Sciatic nerve (tissue), 2 donors: Measurements from ENCODE around the gene RAI1. TPM values are rescaled to one million over a fixed set of nuclear protein-coding genes. Genes with fewer than 3 reads are reported as not detected.
A peak's percentile ranks its signal among the peaks of the same experiment; 100 is the strongest.

Experiments
- ATAC-seq: fragments of 200-7000 bp; cut with Tn5 transposase; one replicate; pipeline ENCODE4 v1.9.1; 2020; ENCODE audit warnings: mild to moderate bottlenecking, moderate library complexity
- DNase-seq: peaks from one replicate; pipeline ENCODE4 v3.0.0-alpha.2; 2020; ENCODE audit warnings: low spot score
- intact Hi-C: fragments of 100-400 bp; cut with DNase I; formaldehyde crosslinking; loops from one replicate; pipeline ENCODE4 v1.14.2; 2022
- total RNA-seq: library from RNA; stranded (reverse); fragmentation: NEBNext Ultra II Directional; extraction: Animal tissue kit (Norgen Biotek cat#: 25700); gene quantifications from one replicate; pipeline ENCODE4 v1.2.1, GENCODE V29; 2021
- donor health status: DM: no; HTN: no; CAD: no.
- donor health status: DM: no; HTN: no; CAD: no.

The RAI1 gene
- total RNA-seq, 1 donor from 2014 or later: 62.0 TPM

GRCh38 chr17:17766077-17766743 is 85.0 kb downstream of the RAI1 start:
- ATAC-seq (peak; percentile 76), DNase-seq (no peak)
- intact Hi-C loops: no loop called here

- intact Hi-C loops: no loop called here
- DNase-seq (no peak), ATAC-seq (no peak)
Measured at GRCh38 chr17:17766744-17767120, 85.5 kb downstream of the RAI1 start.

GRCh38 chr17:17767154-17767869 is 86.1 kb downstream of the RAI1 start:
- DNase-seq (no peak), ATAC-seq (no peak)
- intact Hi-C loops: no loop called here

GRCh38 chr17:17767887-17768418 is 86.7 kb downstream of the RAI1 start:
- intact Hi-C loops: no loop called here
- DNase-seq (no peak), ATAC-seq (no peak)

- DNase-seq (no peak), ATAC-seq (peak; percentile 6)
- intact Hi-C loops: no loop called here
Measured at GRCh38 chr17:17768424-17769088, 87.3 kb downstream of the RAI1 start.

GRCh38 chr17:17769869-17770631 is 88.8 kb downstream of the RAI1 start:
- no peak for ATAC-seq
- intact Hi-C loops: no loop called here
- DNase-seq: no peak

GRCh38 chr17:17770632-17771044 is 89.4 kb downstream of the RAI1 start:
- no peak for DNase-seq
- intact Hi-C loops: no loop called here
- no peak for ATAC-seq

GRCh38 chr17:17771498-17772201 is 90.4 kb downstream of the RAI1 start:
- intact Hi-C loops: no loop called here
- DNase-seq: no peak
- ATAC-seq: no peak

- DNase-seq (no peak), ATAC-seq (no peak)
- intact Hi-C loops: no loop called here
Measured at GRCh38 chr17:17772231-17772630, 91.0 kb downstream of the RAI1 start.

- ATAC-seq (no peak), DNase-seq (no peak)
- intact Hi-C loops: no loop called here
Measured at GRCh38 chr17:17774009-17774881, 93.0 kb downstream of the RAI1 start.

- ATAC-seq (no peak), DNase-seq (no peak)
- intact Hi-C loops: no loop called here
Measured at GRCh38 chr17:17776889-17777288, 95.6 kb downstream of the RAI1 start.

- intact Hi-C loops: no loop called here
- ATAC-seq: peak; percentile 63
- DNase-seq: peak; percentile 85
Measured at GRCh38 chr17:17778308-17779014, 97.2 kb downstream of the RAI1 start.

GRCh38 chr17:17779015-17779611 is 97.9 kb downstream of the RAI1 start:
- intact Hi-C loops: no loop called here
- peak; percentile 41 for ATAC-seq
- DNase-seq: no peak

- peak; percentile 40 for ATAC-seq
- DNase-seq: no peak
- intact Hi-C loops: loop anchor here (10.0 kb wide), 2 partner anchors 46 to 74 kb away; no protein-coding TSS in a partner anchor
Measured at GRCh38 chr17:17780922-17781590, 99.8 kb downstream of the RAI1 start.

GRCh38 chr17:17781591-17782496 is 100.6 kb downstream of the RAI1 start:
- ATAC-seq: peak; percentile 47
- intact Hi-C loops: loop anchor here (10.0 kb wide), 2 partner anchors 47 to 73 kb away; no protein-coding TSS in a partner anchor
- DNase-seq: peak; percentile 86
